Activated CD8-positive, alpha-beta memory T cell treated with anti-CD3 and anti-CD28 coated beads, Interleukin-2, amount 50 U/mL, for 4 hours (primary cell): ENCODE measurements around the gene DPEP2NB.
"Not testable (repeated sequence)": the region's sequence is repeated elsewhere in the genome, so short reads cannot be mapped to it uniquely, and the experiment has no call there.

ENCODE experiments used
- DNase-seq: peaks from one replicate; pipeline ENCODE4 v3.0.0-alpha.2; 2020

Gene DPEP2NB

DNA sequence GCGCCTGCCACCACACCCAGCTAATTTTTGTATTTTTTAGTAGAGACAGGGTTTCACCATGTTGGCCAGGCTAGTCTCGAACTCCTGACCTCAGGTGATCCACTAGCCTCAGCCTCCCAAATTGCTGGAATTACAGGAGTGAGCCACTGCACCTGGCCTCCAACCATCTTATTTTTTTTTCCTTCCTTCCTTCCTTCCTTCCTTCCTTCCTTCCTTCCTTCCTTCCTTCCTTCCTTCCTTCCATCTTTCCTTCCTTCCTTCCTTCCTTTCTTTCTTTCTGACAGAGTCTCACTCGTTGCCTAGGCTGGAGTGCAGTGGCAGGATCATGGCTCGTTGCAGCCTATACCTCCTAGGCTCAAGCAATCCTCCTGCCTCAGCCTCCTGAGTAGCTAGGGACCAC, 5.8 kb downstream of the DPEP2NB start:
- not testable (repeated sequence) for DNase-seq

DNA sequence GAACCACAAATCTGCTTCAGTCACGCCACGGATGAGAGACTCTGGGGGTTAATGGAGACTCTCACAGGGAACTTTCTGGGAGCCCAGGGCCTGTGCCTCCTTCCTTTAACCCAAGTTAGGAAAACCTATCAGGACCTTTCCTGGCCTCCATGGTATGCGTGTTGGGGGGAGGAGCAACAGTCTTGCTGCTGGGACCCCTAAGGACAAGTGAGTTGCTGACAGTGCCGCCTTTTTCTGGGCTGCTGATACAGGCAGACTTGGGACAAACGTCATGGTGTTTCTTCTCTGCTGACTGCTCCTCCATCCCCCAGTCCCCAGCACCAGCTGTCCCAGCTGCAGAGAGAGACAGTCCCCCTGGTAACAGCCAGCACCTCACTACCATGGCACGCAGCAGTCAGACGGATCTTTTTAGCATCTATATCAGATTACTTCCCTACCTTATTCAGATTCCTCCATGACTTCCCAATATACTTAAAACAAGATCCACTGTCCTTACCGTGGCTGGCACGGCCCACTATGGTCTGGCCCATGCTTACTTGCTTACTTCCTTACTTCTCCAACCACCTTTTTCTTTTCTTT, 6.5 kb downstream of the DPEP2NB start:
- DNase-seq, result no peak

DNA sequence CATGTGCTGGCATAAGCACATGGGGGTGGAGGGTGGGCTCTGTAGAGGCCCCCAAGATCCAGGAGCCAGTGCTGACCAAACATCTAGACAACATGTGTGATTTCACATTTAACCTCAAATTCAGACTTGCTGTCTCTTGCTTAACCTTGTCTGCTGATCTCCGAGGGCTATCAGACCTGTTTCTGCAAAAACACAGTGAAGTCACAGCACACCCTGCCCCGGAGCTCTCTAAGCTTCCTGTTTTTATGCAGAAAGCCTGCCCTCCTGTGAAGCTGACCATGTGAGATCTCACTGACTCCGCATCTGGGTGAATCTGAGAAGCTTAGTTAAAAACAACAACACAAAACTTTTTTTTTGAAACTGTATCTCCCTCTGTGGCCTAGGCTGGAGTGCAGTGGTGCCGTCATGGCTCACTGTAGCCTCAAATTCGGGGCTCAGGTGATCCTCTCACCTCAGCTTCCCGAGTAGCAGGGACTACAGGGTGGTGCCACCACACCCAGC, 9.9 kb downstream of the DPEP2NB start:
- peak; percentile 36 for DNase-seq

DNA sequence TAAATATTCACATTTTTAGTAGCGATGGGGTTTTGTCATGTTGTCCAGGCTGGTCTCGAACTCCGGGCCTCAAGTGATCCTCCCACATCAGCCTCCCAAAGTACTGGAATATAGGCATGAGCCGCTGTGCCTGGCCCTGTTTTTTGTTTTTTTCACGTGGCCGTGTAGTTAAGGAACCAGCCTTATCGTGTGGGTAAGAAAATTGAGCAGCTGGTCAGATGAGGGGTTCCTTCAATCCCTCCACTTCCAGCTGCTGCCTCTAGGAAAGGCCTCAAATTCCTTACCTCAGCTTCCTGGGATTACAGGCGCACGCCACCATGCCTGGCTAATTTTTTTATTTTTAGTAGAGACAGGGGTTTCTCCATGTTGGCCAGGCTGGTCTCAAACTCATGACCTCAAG, 10.5 kb downstream of the DPEP2NB start:
- no peak for DNase-seq

DNA sequence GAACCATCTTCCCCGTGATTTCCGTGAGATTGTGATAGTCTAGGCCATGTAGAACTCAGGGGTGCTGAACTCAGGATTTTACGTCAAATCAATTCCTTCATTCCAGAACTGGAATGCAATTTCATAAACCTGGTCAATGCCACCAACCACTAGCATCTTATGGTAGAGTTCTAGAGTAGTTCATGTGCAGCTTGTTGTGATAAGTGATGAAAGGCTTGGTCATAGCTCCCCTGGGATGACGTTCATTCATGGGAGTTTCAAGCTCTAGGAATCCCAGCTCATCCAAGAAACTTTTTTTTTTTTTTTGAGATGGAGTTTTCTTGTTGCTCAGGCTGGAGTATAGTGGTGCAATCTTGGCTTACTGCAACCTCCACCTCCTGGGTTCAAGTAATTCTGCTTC, 12.7 kb downstream of the DPEP2NB start:
- no peak for DNase-seq

DNA sequence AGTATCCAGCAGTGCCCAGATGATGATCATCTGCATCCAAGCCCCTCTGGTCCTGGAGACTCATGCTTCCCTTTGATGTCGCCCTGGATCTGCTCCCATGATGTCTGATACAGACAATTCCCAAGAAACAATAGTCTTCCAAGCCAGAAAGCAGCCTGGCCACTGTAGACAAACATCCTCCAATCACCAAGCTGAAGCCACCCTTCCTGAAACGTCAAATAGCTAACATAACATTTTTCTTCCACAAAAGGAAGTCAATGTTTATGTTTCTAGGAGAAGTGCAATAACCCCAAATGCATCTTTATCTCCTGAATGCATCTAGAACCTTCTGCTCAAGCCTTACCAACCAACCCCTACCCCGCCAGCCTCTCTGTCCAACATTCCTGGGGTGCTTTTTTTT, 15.3 kb downstream of the DPEP2NB start:
- no peak for DNase-seq

DNA sequence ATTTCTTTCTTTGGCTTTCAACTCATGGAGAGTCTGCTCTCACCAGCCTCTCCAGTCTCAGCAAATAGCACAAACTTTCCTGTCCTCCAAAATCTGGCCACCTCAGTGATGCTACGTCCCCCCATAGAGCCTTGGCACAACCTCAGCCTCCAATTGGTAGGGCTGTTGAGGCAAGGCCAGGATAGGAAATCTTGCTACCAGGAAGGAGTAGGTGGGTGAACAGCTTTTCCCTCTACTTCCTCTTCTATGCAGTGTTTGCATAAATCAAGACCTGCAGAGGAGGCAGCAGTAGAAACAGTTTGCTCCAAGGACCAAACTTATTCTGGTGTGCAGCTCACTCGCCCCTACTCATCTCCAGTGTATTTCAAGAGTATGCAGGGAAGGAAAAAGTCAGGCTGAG, 15.7 kb downstream of the DPEP2NB start:
- no peak for DNase-seq

DNA sequence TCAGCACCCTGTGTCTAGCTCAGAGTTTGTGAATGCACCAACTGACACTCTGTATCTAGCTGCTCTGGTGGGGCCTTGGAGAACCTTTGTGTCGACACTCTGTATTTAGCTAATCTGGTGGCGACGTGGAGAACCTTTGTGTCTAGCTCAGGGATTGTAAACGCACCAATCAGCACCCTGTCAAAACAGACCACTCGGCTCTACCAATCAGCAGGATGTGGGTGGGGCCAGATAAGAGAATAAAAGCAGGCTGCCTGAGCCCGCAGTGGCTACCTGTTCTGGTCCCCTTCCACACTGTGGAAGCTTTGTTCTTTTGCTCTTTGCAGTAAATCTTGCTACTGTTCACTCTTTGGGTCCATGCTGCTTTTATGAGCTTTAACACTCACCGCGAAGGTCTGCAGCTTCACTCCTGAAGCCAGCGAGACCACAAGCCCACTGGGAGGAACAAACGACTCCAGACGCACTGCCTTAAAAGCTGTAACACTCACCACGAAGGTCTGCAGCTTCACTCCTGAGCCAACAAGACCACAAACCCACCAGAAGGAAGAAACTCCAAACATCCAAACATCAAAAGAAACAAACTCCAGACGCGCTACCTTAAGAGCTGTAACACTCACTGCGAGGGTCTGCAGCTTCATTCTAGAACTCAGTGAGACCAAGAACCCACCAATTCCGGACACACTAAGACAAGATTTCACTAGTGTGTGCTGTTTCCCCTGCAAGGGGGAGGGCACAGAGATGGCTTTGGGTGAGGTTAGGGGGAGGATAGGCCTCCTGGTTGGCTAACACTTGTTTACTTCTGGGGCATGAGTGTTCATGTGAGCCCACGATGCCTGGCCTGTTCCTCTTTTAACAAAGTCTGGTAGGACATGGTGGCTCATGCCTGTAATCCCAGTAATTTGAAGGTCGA, 16.7 kb downstream of the DPEP2NB start, which contains the start of gene DPEP2:
Gene DPEP2 (minus strand): TSS at position 706 of the 910 bp plus-strand sequence. CDS start 6,272 bp downstream, outside the sequence.
- not testable (repeated sequence) for DNase-seq

DNA sequence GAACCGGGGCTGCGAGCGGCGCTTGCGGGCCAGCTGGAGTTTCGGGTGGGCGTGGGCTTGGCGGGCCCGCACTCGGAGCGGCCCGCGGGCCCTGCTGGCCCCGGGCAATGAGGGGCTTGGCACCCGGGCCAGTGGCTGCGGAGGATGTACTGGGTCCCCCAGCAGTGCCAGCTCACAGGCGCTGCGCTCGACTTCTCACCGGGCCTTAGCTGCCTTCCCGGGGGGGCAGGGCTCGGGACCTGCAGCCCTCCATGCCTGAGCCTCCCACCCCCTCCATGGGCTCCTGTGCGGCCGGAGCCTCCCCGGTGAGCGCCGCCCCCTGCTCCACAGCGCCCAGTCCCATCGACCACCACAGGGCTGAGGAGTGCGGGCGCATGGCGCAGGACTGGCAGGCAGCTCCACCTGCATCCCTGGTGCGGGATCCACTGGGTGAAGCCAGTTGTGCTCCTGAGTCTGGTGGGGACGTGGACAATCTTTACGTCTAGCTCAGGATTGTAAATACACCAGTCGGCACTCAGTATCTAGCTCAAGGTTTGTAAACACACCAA, 17.4 kb downstream of the DPEP2NB start:
- not testable (repeated sequence) for DNase-seq

DNA sequence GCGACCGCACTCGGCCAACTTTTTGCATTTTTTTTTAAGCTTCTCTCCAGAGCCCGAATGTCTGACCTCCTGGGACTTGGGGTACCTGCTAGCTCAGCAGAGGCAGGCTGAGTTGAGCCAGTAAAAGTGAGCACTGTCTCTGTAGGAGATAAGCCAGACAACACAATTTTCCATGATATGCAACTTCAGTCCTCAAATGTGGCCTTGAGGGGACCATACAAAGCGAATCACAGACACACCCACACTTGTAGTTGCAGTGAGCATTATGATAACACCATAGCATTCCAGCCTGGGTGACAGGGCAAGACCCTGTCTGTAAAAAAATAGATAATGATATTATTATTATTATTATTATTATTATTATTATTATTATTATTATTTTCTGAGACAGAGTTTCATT, 19.0 kb downstream of the DPEP2NB start:
- no peak for DNase-seq

DNA sequence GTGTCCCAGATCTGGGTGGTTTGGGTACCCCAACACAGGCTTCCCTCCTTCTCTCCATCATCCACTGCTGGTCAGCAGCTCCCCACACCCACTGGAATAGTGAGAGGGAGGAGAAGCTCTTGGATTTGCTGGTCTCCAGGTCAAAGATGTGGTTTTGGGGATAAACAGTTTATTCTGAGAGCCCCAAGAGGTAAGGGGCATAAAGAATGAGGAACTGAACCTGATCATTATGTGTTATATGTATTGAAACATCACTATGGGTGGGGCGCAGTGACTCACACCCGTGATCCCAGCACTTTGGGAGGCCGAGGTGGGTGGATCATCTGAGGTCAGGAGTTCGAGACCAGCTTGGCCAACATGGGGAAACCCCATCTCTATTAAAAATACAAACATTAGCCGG, 20.3 kb downstream of the DPEP2NB start:
- no peak for DNase-seq

DNA sequence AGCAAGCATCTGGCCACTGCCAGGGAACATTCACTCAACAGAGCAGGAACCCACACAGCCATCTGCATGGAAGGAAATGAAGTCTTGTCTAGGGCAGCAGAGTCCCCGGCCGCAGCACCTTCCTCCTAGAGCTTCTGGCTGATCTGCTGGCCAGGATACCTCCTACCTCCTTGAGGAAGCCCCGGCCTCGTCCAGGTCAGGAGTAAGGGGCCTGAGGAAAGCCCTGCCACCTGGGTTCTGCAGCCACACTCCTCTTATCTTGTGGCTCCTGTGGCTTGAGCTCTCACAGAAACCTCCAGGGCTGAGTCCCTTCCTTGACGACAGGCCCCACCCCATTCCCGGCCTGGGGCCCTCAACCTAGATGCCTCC, 21.7 kb downstream of the DPEP2NB start:
- not testable (repeated sequence) for DNase-seq

DNA sequence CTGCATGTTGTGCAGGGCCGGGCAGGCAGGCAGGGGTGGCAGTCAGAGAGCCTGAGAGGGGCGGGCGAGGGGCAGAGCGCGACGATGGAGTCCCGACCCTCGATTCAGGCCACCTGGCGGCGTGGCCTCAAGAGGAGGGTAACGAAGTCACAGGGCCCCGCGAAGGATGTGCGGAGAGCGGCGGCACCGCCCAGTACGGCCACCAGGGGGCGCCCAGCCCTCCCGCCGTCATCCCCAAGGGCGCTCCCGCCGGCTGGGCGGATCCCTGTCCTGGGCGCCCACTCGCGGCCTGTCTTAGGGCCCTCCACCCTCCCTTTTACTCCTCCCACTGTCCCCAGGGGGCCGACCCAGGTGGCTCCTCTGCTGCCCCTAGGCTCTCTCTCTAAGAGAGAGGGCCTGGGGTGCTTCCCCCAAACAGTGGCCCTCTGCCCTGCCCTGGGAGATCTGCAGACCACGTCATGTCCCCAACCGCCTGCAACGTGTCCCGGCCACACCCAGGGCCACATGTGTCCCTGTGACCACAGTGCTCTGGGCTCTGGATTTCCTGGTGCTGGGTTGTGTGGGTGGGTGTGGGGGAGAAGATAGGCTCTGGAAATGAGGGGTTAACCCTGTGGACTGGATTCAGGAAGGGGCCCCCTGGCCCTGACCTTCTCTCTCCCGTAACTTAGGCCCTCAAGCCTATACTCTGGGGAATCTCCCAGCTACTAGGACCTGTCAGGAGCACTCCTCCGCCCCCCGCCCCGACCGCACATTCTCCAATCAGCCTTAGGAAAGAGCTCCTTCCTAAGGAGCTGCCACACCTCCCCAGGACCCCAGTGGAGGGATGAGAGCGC, 22.3 kb downstream of the DPEP2NB start:
- peak; percentile 82 for DNase-seq

DNA sequence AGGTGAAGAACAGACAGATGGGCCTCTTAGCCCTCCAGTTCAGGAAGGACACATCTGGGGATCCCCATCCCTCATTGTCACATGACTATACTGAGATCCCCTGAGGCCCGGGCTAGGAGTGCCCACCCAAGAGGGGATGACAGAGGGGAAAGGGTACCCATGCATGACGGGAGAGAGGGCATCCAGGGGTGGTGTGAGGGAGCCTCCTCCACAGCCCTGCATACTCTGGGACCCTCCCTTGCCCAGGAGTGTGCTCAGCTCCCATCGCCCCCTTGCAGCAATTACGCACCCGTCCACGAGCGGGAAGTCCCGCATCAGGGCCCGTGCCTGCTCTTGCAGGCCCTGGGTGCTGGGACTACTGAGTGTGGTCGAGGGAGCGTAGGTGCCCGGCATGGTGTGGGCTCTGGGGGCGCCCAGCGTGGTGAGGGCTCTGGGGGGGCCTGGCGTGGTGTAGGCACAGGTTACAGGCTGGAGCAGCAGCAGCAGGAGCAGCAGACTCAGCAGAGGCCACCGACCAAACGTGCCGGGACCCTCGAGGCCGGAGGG, 23.0 kb downstream of the DPEP2NB start:
- no peak for DNase-seq

DNA sequence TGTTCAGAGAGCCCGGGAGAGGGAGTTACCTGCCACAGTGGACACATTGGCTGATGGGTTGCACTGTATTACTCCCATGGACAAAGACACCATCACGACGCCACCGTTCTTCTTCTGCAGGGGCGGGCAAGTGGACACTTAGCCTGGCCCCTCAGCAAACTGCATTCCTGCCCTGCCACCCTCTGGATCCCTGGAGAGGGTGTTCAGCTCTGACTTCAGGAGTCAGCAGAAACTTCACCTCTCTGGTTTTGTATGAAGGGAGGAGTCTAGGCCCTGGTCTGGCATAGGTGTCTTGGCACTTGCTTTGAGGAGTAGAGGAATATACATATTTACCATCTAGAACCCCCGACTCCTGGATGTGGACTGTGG, 25.7 kb downstream of the DPEP2NB start:
- no peak for DNase-seq

DNA sequence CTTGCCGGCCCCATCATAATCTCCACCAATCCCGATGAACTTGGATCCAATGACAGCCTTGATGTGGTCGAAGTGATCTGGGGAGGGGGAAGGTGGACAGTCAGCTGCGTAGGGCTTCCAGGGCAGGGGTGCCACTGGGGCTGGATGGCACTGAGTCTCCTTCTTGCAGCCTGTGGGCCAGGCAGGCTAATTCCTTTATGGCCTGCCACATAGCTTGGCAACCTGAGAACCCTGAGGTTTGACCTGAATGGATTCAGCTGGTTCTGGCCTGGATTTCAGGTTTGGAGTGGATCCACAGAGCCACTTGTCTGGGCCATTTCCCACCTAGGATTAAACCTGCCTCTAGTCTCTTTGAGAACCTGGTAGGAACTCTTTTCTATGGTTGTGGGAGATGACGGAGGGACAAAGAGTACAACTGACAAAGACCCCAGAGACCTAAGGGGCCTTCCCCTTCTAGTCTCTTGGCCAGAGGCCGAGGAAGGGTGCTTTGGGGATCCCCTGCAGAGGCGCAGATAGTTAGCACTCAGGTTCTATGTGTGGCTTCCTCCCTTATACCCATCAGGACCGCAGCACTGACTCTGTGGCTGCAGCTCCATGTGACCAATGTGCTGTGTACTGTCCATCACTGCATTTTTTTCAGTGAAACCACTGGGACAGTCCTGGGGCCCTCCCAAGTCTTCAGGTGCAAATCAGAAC, 26.2 kb downstream of the DPEP2NB start:
- DNase-seq, result no peak

DNA sequence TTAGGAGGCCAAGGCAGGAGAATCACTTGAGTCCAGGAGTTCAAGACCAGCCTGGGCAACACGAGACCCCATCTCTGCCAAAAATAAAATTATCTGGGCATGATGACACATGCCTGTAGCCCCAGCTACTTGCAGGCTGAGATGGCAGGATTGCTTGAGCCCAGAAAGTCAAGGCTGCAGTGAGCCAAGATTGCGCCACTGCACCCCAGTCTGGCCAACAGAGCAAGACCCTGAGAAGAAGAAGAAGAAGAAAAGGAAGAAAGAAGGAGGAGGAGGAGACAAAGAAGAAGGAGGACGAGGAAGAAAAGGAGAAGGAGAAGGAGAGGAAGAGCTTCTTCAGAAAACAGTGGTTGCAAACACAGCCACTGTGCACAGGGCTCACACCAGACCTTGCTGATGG, 27.0 kb downstream of the DPEP2NB start:
- DNase-seq, result no peak

DNA sequence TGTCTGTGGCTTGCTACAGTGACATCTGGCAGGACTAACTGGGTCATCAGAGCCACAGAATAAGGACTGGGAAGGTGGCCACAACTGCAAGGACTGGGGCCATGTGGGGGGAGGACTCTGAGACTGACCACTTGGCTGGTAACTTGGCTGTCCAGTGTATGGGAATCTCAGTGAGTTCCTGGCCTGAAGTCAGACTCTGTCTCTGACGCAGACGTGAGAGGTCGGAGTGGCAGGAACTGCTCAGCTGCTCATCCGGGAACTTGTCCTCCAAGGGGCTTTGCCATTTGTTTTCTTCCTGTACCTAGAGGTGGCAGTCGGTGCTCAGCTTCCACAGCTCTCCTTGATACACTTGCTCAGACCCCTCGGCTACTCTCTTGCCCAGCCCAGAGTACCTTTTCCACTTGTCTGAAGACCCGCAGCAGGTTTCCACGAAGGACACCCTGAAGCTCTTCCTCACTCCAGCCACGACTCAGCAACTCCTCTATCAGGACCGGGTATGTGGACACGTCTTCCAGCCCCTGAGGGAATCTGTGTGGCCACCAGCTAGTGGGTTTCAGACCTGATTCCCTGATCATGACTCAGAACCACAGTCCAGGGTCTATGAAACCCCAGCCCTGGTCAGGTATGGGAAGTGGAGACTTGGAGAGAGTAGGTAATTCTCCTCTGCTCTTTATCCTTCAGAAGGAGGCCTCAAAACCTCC, 28.1 kb downstream of the DPEP2NB start:
- DNase-seq, result no peak

DNA sequence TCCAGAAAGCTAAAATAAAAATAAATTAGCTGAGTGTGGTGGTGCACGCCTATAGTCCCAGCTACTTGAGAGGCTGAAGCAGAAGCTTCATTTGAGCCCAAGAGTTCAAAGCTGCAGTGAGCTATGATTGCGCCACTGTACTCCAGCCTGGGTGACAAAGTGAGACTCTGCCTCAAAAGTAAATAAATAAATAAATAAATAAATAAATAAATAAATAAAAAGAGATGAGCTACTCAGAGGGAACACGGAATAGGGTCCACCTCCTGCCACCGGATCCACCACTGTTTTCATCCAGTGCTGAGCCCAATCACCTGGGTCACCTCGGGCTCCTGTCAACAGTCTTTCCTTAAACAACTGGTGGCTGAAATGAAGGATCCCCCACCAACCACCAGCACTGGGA, 28.8 kb downstream of the DPEP2NB start:
- DNase-seq, result no peak

DNA sequence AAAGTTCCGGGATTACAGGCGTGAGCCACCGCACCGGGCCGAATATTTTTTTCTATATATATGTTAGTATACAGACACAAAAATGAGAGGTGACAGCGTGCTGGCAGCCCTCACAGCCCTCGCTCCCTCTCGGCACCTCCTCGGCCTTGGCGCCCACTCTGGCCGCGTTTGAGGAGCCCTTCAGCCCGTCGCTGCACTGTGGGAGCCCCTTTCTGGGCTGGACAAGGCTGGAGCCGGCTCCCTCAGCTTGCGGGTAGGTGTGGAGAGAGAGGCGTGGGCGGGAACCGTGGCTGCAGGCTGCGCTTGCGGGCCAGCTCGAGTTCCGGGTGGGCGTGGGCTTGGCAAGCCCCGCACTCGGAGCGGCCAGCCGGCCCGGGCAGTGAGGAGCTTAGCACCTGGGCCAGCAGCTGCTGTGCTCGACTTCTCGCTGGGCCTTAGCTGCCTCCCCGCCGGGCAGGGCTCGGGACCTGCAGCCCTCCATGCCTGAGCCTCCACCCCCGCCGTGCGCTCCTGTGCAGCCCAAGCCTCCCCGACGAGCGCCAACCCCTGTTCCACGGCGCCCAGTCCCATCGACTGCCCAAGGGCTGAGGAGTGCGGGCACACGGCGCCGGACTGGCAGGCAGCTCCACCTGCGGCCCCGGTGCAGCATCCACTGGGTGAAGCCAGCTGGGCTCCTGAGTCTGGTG, 33.6 kb downstream of the DPEP2NB start:
- no peak for DNase-seq
